ENCODE data around the gene RASAL2.

- TF ChIP-seq, protein P1, sequence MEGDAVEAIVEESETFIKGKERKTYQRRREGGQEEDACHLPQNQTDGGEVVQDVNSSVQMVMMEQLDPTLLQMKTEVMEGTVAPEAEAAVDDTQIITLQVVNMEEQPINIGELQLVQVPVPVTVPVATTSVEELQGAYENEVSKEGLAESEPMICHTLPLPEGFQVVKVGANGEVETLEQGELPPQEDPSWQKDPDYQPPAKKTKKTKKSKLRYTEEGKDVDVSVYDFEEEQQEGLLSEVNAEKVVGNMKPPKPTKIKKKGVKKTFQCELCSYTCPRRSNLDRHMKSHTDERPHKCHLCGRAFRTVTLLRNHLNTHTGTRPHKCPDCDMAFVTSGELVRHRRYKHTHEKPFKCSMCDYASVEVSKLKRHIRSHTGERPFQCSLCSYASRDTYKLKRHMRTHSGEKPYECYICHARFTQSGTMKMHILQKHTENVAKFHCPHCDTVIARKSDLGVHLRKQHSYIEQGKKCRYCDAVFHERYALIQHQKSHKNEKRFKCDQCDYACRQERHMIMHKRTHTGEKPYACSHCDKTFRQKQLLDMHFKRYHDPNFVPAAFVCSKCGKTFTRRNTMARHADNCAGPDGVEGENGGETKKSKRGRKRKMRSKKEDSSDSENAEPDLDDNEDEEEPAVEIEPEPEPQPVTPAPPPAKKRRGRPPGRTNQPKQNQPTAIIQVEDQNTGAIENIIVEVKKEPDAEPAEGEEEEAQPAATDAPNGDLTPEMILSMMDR (IDR thresholded peaks at IDR 0.05): no peak
- no peak for TF ChIP-seq POLR2A (IDR thresholded peaks at IDR 0.05)
Measured at GRCh38 chr1:178101654-178102053, 7.8 kb downstream of the RASAL2 start.

Measured in thyroid gland (tissue), 4 donors.